Measurements from ENCODE around the gene METRNL. TPM values are rescaled to one million over a fixed set of nuclear protein-coding genes. Genes with fewer than 3 reads are reported as not detected.

Gene METRNL
- total RNA-seq, 1 experiment from 2014 or later, result 58.7 TPM

GRCh38 chr17:83087788-83088360 lies 8.5 kb downstream of the METRNL start:
- intact Hi-C loops (cut with micrococcal nuclease), result no loop called here
- Histone ChIP-seq H3K79me2 (ENCODE audit: insufficient read depth, low read length) (peaks cover 85% of the 10 kb centered on the region), H3K4me1 (ENCODE audit: control insufficient read depth in 1 of 2, insufficient read depth in 2 of 2, low read length in 2 of 2) (peaks cover 17 to 18% of the 10 kb centered on the region in 2 experiments)

More at GRCh38 chr17:83087788-83088360, 8.5 kb downstream of the METRNL start:
- Histone ChIP-seq H3K27ac (ENCODE audit: low read depth, low read length) (no peak overlapping the region), H2AFZ (ENCODE audit: low read depth, low read length, poor library complexity, severe bottlenecking) (no peak overlapping the region), H3K27me3 (ENCODE audit: insufficient read depth, low read length) (no peaks in the 10 kb centered on the region), H3K9ac (ENCODE audit: low read length) (no peak overlapping the region), H3K9me3 (ENCODE audit: control insufficient read depth in 1 of 2, insufficient read depth in 1 of 2, low read depth in 1 of 2, low read length in 2 of 2) (no peaks in the 10 kb centered on the region), H3K36me3 (ENCODE audit: control insufficient read depth in 1 of 2, insufficient read depth in 2 of 2, low read length in 2 of 2) (peaks cover 9 to 20% of the 10 kb centered on the region in 2 experiments; a peak in 3 of 4 replicates), H4K20me1 (ENCODE audit: insufficient read depth) (no peaks in the 10 kb centered on the region; the same call in 1 of the 2 replicates), H3K4me2 (ENCODE audit: low read length) (no peak overlapping the region), H3K4me3 (replicated peaks in 1 of 2; ENCODE audit: low read depth in 1 of 2, low read length in 2 of 2) (no peak overlapping the region), H3K9me2 (ENCODE audit: insufficient read depth) (no peaks in the 10 kb centered on the region)
- ChIA-PET RAD21 (ENCODE audit: low non-redundant PET in 1 of 2, low total read pairs in 2 of 2, uncharacterized antibody in 2 of 2, unreplicated experiment in 2 of 2) (no interaction called here), CTCF (no interaction called here), POLR2A (no interaction called here)
- ATAC-seq (no peak), DNase-seq (ENCODE audit: low read depth, low spot score) (no peak)
- TF ChIP-seq ZBTB33 (IDR thresholded peaks at IDR 0.05; ENCODE audit: extremely low read depth, insufficient replicate concordance, low read length), result no peak
- no peak for TF ChIP-seq REST (IDR thresholded peaks at IDR 0.05; ENCODE audit: low read depth)
- no peak for TF ChIP-seq MAX (IDR thresholded peaks at IDR 0.05)
- no peak for TF ChIP-seq CBX3 (IDR thresholded peaks at IDR 0.05; ENCODE audit: low read depth)
- no peak for TF ChIP-seq CTCF (IDR thresholded peaks at IDR 0.05 in 2 of 3, conservative IDR thresholded peaks at IDR 0.05 in 1 of 3; ENCODE audit: borderline replicate concordance in 1 of 3, insufficient read depth in 1 of 3, low read depth in 2 of 3, low read length in 2 of 3)
- no peak for TF ChIP-seq EGR1 (IDR thresholded peaks at IDR 0.05; ENCODE audit: low read depth)
- BruUV-seq (replicated peaks), result no TSS peak
